Ectodermal cell (in vitro differentiated cells): ENCODE data around the gene CCR7.

Experiments
- H3K27ac ChIP-seq: 2 replicates; pipeline ENCODE4 v1.7.0; 2013; ENCODE audit warnings: mild to moderate bottlenecking, low read depth, low read length; ENCODE audit not compliant: insufficient read depth, poor library complexity, severe bottlenecking
- H3K27me3 ChIP-seq: 2 replicates; pipeline ENCODE4 v1.7.0; 2013; ENCODE audit warnings: mild to moderate bottlenecking, low read length; ENCODE audit not compliant: insufficient read depth, control insufficient read depth, poor library complexity, severe bottlenecking
- H3K36me3 ChIP-seq: one replicate; pipeline ENCODE4 v1.7.0; 2013; ENCODE audit warnings: low read length; ENCODE audit not compliant: control insufficient read depth, insufficient read depth
- H3K4me1 ChIP-seq: one replicate; pipeline ENCODE4 v1.7.0; 2013; ENCODE audit warnings: low read length; ENCODE audit not compliant: control insufficient read depth, insufficient read depth
- H3K4me3 ChIP-seq: 2 replicates; pipeline ENCODE4 v1.7.0; 2013; ENCODE audit warnings: low read depth, low read length, control low read depth; ENCODE audit not compliant: insufficient read depth
- H3K9me3 ChIP-seq: 2 replicates; pipeline ENCODE4 v1.7.0; 2013; ENCODE audit warnings: mild to moderate bottlenecking, low read length, moderate library complexity; ENCODE audit not compliant: control insufficient read depth
- WGBS, 2 experiments: methylation state at CpG; one replicate each; pipeline ENCODE4 v1.1.7; 2013; ENCODE audit warnings: missing lambda C conversion rate in 2 of 2; 5-methylcytosine and 5-hydroxymethylcytosine counted together

Gene CCR7

DNA sequence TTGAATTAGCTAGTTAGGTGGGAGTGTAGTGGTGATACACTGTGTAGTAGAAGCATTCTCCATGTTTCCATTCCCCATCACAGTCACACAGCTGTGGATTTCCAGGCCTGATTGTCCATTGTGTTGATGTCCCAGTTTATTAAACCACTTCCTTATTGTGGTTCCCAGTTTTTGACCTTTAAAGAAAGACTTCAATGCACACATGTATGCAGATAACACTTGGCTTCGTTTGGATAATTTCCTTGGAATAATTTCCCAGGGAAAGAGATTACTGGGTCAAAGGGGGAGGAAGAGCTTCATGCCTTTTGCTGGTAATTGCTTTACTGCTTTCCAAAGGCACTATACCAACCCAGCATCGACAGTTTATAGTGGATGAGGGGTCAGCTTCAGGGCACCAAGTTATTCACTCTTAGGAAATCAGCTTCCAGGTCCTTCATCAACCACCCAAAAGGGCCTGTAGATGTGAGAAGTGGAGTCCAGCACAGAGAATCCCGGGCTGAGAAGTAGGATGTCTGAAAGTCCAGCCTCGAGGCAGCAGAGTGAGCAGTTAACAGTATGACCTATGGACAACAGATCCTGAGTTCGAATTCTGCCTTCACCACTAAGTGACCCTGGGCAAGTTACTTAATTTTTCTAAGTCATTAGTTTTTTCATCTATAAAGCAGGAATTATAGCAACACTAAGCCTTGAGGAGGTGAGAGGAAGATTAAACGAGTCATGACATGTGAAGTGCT is 32.6 kb downstream of the CCR7 start:
- no peaks in the 10 kb centered on the region for H3K4me1 ChIP-seq
- H3K27me3 ChIP-seq = no peaks in the 10 kb centered on the region
- no peaks in the 10 kb centered on the region for H3K9me3 ChIP-seq
- 89% methylated on average over 6 of the region's 6 CpGs for WGBS, 2 experiments
- H3K27ac ChIP-seq = no peak overlapping the region
- no peaks in the 10 kb centered on the region for H3K36me3 ChIP-seq
- no peak overlapping the region for H3K4me3 ChIP-seq

DNA sequence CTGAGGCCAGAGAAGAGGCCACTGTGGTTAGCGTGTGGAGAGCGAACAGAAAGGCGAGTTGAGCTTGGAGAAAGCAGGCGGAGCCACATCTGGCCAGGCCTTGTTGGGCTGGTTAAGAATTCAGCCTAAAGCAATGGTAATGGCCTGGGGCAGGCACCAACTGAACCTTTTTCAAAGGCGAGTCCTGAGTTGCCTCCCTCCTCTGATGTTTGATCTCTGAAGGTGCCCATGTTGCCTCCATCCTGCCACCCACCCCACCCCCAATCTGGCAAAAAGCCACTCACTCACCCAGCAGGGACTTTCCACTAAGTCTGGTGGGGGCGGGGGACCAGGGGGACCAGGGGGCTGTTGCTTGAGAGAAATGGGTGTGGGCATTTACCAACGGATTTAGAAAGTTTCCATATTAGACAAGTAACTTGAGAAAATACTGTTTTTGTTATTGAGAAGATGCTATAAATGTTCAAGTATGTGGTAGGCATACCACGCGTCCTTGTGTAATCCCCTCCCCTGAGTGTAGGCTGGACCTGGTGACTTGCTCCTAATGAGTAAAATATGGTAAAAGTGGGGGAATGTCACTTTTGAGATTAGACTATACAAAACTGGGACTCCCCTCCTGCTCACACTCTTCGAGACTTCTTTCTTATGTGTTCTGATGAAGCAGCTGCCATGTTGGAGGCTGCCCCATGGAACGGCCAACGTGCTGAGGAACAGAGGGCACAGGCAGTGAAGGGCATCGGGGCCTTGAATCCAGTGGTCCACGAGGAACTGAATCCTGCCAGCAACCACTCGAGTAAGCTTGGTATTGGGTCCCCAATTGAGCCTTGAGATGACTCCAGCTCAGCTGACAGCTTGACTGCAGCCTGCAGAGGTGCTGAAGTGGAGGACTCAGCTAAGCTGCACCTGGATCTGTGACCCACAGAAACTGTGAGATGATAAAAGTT is 34.0 kb downstream of the CCR7 start:
- H3K4me1 ChIP-seq = no peaks in the 10 kb centered on the region
- H3K27me3 ChIP-seq = no peaks in the 10 kb centered on the region
- H3K27ac ChIP-seq = no peak overlapping the region
- H3K36me3 ChIP-seq = no peaks in the 10 kb centered on the region
- H3K9me3 ChIP-seq = no peaks in the 10 kb centered on the region
- 93% methylated on average over 15 of the region's 15 CpGs for WGBS, 2 experiments
- no peak overlapping the region for H3K4me3 ChIP-seq

- Histone ChIP-seq H3K27ac (no peak overlapping the region), H3K27me3 (no peaks in the 10 kb centered on the region), H3K9me3 (no peaks in the 10 kb centered on the region), H3K36me3 (no peaks in the 10 kb centered on the region), H3K4me3 (no peak overlapping the region), H3K4me1 (no peaks in the 10 kb centered on the region)
- 87 to 91% methylated on average over 5 of the region's 5 CpGs for WGBS, 2 experiments
Observed at GRCh38 chr17:40530531-40530994, 34.7 kb downstream of the CCR7 start.

DNA sequence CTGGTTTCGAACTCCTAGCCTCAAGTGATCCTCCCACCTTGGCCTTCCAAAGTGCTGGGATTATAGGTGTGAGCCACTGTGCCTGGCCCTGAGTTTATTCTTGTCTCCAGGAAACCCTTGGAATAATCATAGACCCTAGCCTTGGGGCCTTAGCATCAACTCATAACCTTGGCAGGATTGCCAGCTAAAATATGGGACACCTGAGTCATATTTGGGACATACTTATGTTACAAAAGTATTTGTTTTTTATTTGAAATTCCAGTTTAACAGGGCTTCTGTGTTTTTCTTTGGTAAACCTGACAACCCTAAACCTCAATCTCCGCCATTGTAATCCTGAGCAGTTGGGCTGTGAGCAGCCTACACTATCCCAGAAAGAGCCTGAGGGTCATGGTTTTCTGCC is 35.3 kb downstream of the CCR7 start:
- Histone ChIP-seq H3K36me3 (no peaks in the 10 kb centered on the region), H3K9me3 (no peaks in the 10 kb centered on the region), H3K4me1 (no peaks in the 10 kb centered on the region), H3K4me3 (no peak overlapping the region), H3K27me3 (no peaks in the 10 kb centered on the region), H3K27ac (no peak overlapping the region)
- 83 to 95% methylated on average over 2 of the region's 2 CpGs for WGBS, 2 experiments

DNA sequence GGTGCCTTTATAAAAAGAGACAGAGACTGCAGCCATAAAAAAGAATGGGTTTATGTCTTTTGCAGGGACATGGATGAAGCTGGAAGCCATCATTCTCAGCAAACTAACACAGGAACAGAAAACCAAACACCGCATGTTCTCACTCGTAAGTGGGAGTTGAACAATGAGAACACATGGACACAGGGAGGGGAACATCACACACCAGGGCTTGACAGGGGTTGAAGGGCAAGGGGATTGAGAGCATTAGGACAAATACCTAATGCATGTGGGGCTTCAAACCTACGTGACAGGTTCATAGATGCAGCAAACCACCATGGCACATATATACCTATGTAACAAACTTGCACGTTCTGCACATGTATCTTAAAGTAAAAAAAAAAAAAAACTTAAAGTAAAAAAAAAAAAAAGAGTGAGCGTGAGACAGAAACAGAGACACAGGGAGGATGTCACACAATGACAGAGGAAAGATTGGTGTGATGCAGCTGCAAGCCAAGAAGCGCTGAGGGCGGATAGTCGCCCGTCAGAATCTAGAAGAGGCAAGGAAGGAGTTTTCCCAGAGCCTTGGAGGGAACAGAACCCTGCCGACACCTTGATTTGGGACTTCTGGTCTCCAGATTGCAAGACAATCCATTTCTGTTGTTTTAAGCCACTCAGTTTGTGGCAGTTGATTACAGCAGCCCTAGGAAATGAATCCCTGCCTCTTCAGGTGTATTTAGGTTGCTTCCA is 36.4 kb downstream of the CCR7 start:
- Histone ChIP-seq H3K36me3 (no peaks in the 10 kb centered on the region), H3K4me1 (no peaks in the 10 kb centered on the region), H3K9me3 (no peaks in the 10 kb centered on the region), H3K4me3 (no peak overlapping the region), H3K27me3 (no peaks in the 10 kb centered on the region), H3K27ac (no peak overlapping the region)
- WGBS, 2 experiments = 93 to 94% methylated on average over 9 of the region's 10 CpGs

GRCh38 chr17:40526668-40527067 is 38.6 kb downstream of the CCR7 start:
- no peaks in the 10 kb centered on the region for H3K9me3 ChIP-seq
- WGBS, 2 experiments = 85 to 88% methylated on average over 5 of the region's 5 CpGs

DNA sequence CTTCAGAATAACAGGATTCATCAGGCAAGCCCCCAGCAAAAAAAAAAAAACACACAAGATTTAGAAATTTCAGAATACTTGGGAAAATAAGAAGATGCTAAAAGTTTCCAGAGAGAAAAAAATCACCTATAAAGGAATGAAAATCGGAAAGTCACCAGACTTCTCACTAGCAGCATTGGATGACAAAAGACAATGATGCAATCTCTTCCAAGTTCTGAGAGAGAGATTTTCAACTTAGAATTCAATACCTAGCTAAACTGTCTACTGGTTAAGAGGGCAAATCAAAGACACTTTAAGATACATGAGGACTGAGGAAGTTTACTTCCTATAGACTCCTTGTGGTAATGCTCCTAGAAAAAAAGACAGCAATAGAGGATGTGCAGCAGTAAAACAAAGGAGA is 40.0 kb downstream of the CCR7 start:
- Histone ChIP-seq H3K27ac (no peak overlapping the region), H3K4me3 (no peak overlapping the region), H3K4me1 (no peaks in the 10 kb centered on the region), H3K36me3 (no peaks in the 10 kb centered on the region), H3K27me3 (no peaks in the 10 kb centered on the region), H3K9me3 (no peaks in the 10 kb centered on the region)
- WGBS, 2 experiments = 96 to 100% methylated on average over 1 of the region's 1 CpG

More at GRCh38 chr17:40526668-40527067, 38.6 kb downstream of the CCR7 start:
- H3K36me3 ChIP-seq = no peaks in the 10 kb centered on the region
- no peak overlapping the region for H3K4me3 ChIP-seq
- no peak overlapping the region for H3K27ac ChIP-seq
- H3K27me3 ChIP-seq = no peaks in the 10 kb centered on the region
- H3K4me1 ChIP-seq = no peaks in the 10 kb centered on the region

GRCh38 chr17:40524243-40524965 is 40.9 kb downstream of the CCR7 start:
- Histone ChIP-seq H3K4me1 (no peaks in the 10 kb centered on the region), H3K27ac (no peak overlapping the region), H3K9me3 (no peaks in the 10 kb centered on the region), H3K36me3 (no peaks in the 10 kb centered on the region), H3K4me3 (no peak overlapping the region), H3K27me3 (no peaks in the 10 kb centered on the region)
- WGBS, 2 experiments = 90 to 91% methylated on average over 2 to 3 of the region's 3 CpGs

- Histone ChIP-seq H3K27me3 (no peaks in the 10 kb centered on the region), H3K4me3 (no peak overlapping the region), H3K36me3 (no peaks in the 10 kb centered on the region), H3K27ac (no peak overlapping the region), H3K9me3 (no peaks in the 10 kb centered on the region), H3K4me1 (no peaks in the 10 kb centered on the region)
- WGBS, 2 experiments = 88 to 94% methylated on average over 5 of the region's 5 CpGs
Observed at GRCh38 chr17:40522961-40523310, 42.3 kb downstream of the CCR7 start.
